HG03103 (cell line): ENCODE results near the gene IRF3.
A peak's percentile ranks its signal among the peaks of the same experiment; 100 is the strongest.
"Not testable (repeated sequence)": the region's sequence is repeated elsewhere in the genome, so short reads cannot be mapped to it uniquely, and the experiment has no call there.

Source experiments
- ATAC-seq: cut with Tn5 transposase; IDR thresholded peaks from one replicate; pipeline ENCODE4 v1.9.1; 2021; ENCODE audit warnings: low read depth; ENCODE audit not compliant: unreplicated experiment

Gene IRF3

GRCh38 chr19:49652551-49653465 lies 12.8 kb downstream of the IRF3 start:
- ATAC-seq, result no peak

GRCh38 chr19:49651820-49652550 lies 13.7 kb downstream of the IRF3 start:
- no peak for ATAC-seq

GRCh38 chr19:49651029-49651819 lies 14.4 kb downstream of the IRF3 start:
- ATAC-seq, result no peak

GRCh38 chr19:49646586-49646985 lies 19.1 kb downstream of the IRF3 start:
- ATAC-seq, result no peak

- ATAC-seq, result no peak
These were observed 19.7 kb downstream of the IRF3 start for GRCh38 chr19:49645995-49646394.

GRCh38 chr19:49645592-49645991 lies 20.1 kb downstream of the IRF3 start:
- no peak for ATAC-seq

- no peak for ATAC-seq
These were observed 22.2 kb downstream of the IRF3 start for GRCh38 chr19:49643466-49643865.

GRCh38 chr19:49642492-49643035 lies 23.1 kb downstream of the IRF3 start:
- no peak for ATAC-seq

GRCh38 chr19:49641688-49642491 lies 23.8 kb downstream of the IRF3 start, which contains the start of gene SCAF1:
Gene SCAF1, plus strand, starts transcription at chr19:49642209. Its CDS starts 2,818 bp downstream, at chr19:49645027.
- peak; percentile 53 for ATAC-seq

GRCh38 chr19:49640113-49640898 lies 25.4 kb downstream of the IRF3 start, which contains the start of gene RRAS:
Gene RRAS, minus strand, starts transcription at chr19:49640143. Its CDS starts 45 bp downstream, at chr19:49640098.
- ATAC-seq, result peak; percentile 49

- ATAC-seq, result no peak
These were observed 26.1 kb downstream of the IRF3 start for GRCh38 chr19:49639401-49640112.

- no peak for ATAC-seq
These were observed 27.6 kb downstream of the IRF3 start for GRCh38 chr19:49637821-49638738.

- no peak for ATAC-seq
These were observed 29.3 kb downstream of the IRF3 start for GRCh38 chr19:49636233-49636932.

GRCh38 chr19:49635530-49636232 lies 30.0 kb downstream of the IRF3 start:
- ATAC-seq, result no peak

GRCh38 chr19:49633273-49633672 lies 32.4 kb downstream of the IRF3 start:
- ATAC-seq, result not testable (repeated sequence)

GRCh38 chr19:49632576-49632975 lies 33.1 kb downstream of the IRF3 start:
- ATAC-seq, result no peak
